Activated T-cell treated with anti-CD3 and anti-CD28 coated beads, Interleukin-2, amount 50 U/mL, for 72 hours (primary cell): ENCODE data around the gene FAM32A. TPM values are rescaled to one million over a fixed set of nuclear protein-coding genes. Genes with fewer than 3 reads are reported as not detected.
A peak's percentile ranks its signal among the peaks of the same experiment; 100 is the strongest.

Source experiments
- ATAC-seq, 2 donors: fragments of 150-1000 bp; cut with Tn5 transposase; replicated peaks in 1 of 2; 2 replicates each; pipeline ENCODE4 v1.10.0; 2021; ENCODE audit warnings: moderate library complexity in 2 of 2, mild to moderate bottlenecking in 1 of 2
- DNase-seq, 2 donors: peaks; one replicate each; pipeline ENCODE4 v3.0.0; 2021 to 2022; ENCODE audit warnings: mixed read lengths in 1 of 2
- H3K27ac Mint-ChIP-seq: one replicate; pipeline ENCODE4 v1.8.0; 2022; ENCODE audit warnings: mild to moderate bottlenecking, moderate library complexity, mixed read lengths
- H3K27me3 Mint-ChIP-seq: one replicate; pipeline ENCODE4 v1.8.0; 2022; ENCODE audit warnings: low read depth, mixed read lengths
- H3K36me3 Mint-ChIP-seq, 2 donors: one replicate each; pipeline ENCODE4 v1.8.0; 2022; ENCODE audit warnings: mixed read lengths in 2 of 2, mild to moderate bottlenecking in 1 of 2; ENCODE audit not compliant: insufficient read depth in 2 of 2
- H3K4me1 Mint-ChIP-seq: one replicate; pipeline ENCODE4 v1.8.0; 2022; ENCODE audit warnings: low read depth, mixed read lengths
- H3K4me3 Mint-ChIP-seq, 2 donors: one replicate each; pipeline ENCODE4 v1.8.0; 2022; ENCODE audit warnings: mild to moderate bottlenecking in 2 of 2, mixed read lengths in 2 of 2, moderate library complexity in 2 of 2
- H3K9me3 Mint-ChIP-seq, 2 donors: one replicate each; pipeline ENCODE4 v1.8.0; 2022; ENCODE audit warnings: mixed read lengths in 2 of 2
- total RNA-seq, 2 donors: library from RNA; stranded (reverse); gene quantifications; one replicate each; pipeline ENCODE4 v1.2.3, GENCODE V29; 2022

FAM32A gene
- total RNA-seq, 2 donors from 2014 or later, result 47.0 to 49.5 TPM

- Mint-ChIP-seq H3K4me1 (peaks cover 58% of the 10 kb centered on the region), H3K4me3 (peak overlapping the region; percentile 58 to 73), H3K36me3 (peaks cover 20 to 34% of the 10 kb centered on the region in 2 donors), H3K27ac (peak overlapping the region; percentile 35), H3K9me3 (no peaks in the 10 kb centered on the region), H3K27me3 (no peaks in the 10 kb centered on the region)
- peak; percentile 23 to 29 for DNase-seq
- ATAC-seq, result peak; percentile 54 to 63
Measured at GRCh38 chr19:16208064-16208759, 23.0 kb downstream of the FAM32A start.

- peaks cover 20 to 35% of the 10 kb centered on the region in 2 donors for H3K36me3 Mint-ChIP-seq
- H3K27me3 Mint-ChIP-seq, result no peaks in the 10 kb centered on the region
- H3K27ac Mint-ChIP-seq, result peak overlapping the region; percentile 35
- peak overlapping the region; percentile 58 to 73 for H3K4me3 Mint-ChIP-seq
- no peak for DNase-seq
- peaks cover 64% of the 10 kb centered on the region for H3K4me1 Mint-ChIP-seq
- peak in 1 of 2 donors; percentile 20 for ATAC-seq
- H3K9me3 Mint-ChIP-seq, result no peaks in the 10 kb centered on the region
Measured at GRCh38 chr19:16208847-16209665, 23.8 kb downstream of the FAM32A start.

- H3K4me3 Mint-ChIP-seq, result no peak overlapping the region
- H3K27ac Mint-ChIP-seq, result no peak overlapping the region
- H3K4me1 Mint-ChIP-seq, result peaks cover 64% of the 10 kb centered on the region
- H3K36me3 Mint-ChIP-seq, result peaks cover 18 to 37% of the 10 kb centered on the region in 2 donors
- DNase-seq (no peak), ATAC-seq (no peak)
- H3K27me3 Mint-ChIP-seq, result no peaks in the 10 kb centered on the region
- no peaks in the 10 kb centered on the region for H3K9me3 Mint-ChIP-seq
Measured at GRCh38 chr19:16210168-16210567, 25.0 kb downstream of the FAM32A start.

- Mint-ChIP-seq H3K27me3 (no peaks in the 10 kb centered on the region), H3K9me3 (no peaks in the 10 kb centered on the region), H3K4me3 (peak overlapping the region in 1 of 2 donors; percentile 43), H3K27ac (peak overlapping the region; percentile 63), H3K4me1 (peaks cover 60% of the 10 kb centered on the region), H3K36me3 (peaks cover 23 to 49% of the 10 kb centered on the region in 2 donors)
- no peak for DNase-seq
- ATAC-seq, result no peak
Measured at GRCh38 chr19:16213076-16213475, 27.9 kb downstream of the FAM32A start.

- H3K9me3 Mint-ChIP-seq, result peaks cover 5 to 7% of the 10 kb centered on the region in 2 donors
- DNase-seq (no peak), ATAC-seq (peak in 1 of 2 donors; percentile 5)
- H3K27ac Mint-ChIP-seq, result peak overlapping the region; percentile 7
- peaks cover 27 to 64% of the 10 kb centered on the region in 2 donors for H3K36me3 Mint-ChIP-seq
- peak overlapping the region; percentile 28 to 35 for H3K4me3 Mint-ChIP-seq
- H3K27me3 Mint-ChIP-seq, result no peaks in the 10 kb centered on the region
- H3K4me1 Mint-ChIP-seq, result peaks cover 46% of the 10 kb centered on the region
Measured at GRCh38 chr19:16216744-16217670, 31.8 kb downstream of the FAM32A start.

GRCh38 chr19:16217716-16218451 lies 32.7 kb downstream of the FAM32A start:
- Mint-ChIP-seq H3K4me1 (peaks cover 38% of the 10 kb centered on the region), H3K36me3 (peaks cover 22 to 62% of the 10 kb centered on the region in 2 donors), H3K9me3 (peaks cover 7% of the 10 kb centered on the region in 2 donors), H3K27me3 (no peaks in the 10 kb centered on the region), H3K27ac (no peak overlapping the region), H3K4me3 (no peak overlapping the region)
- peak in 1 of 2 donors; percentile 18 for ATAC-seq
- no peak for DNase-seq

- DNase-seq, result no peak
- Mint-ChIP-seq H3K36me3 (peaks cover 23 to 62% of the 10 kb centered on the region in 2 donors), H3K4me1 (peaks cover 28% of the 10 kb centered on the region), H3K4me3 (no peak overlapping the region), H3K27me3 (no peaks in the 10 kb centered on the region), H3K9me3 (peaks cover 7% of the 10 kb centered on the region in 2 donors), H3K27ac (peak overlapping the region; percentile 13)
- no peak for ATAC-seq
Measured at GRCh38 chr19:16218851-16219250, 33.6 kb downstream of the FAM32A start.

GRCh38 chr19:16222806-16223205 lies 37.6 kb downstream of the FAM32A start:
- H3K4me3 Mint-ChIP-seq, result no peak overlapping the region
- peaks cover 18 to 46% of the 10 kb centered on the region in 2 donors for H3K36me3 Mint-ChIP-seq
- H3K27ac Mint-ChIP-seq, result no peak overlapping the region
- H3K27me3 Mint-ChIP-seq, result no peaks in the 10 kb centered on the region
- peaks cover 14% of the 10 kb centered on the region for H3K4me1 Mint-ChIP-seq
- DNase-seq (no peak), ATAC-seq (no peak)
- peaks cover 7% of the 10 kb centered on the region in 2 donors for H3K9me3 Mint-ChIP-seq

- ATAC-seq, result no peak
- peaks cover 17 to 40% of the 10 kb centered on the region in 2 donors for H3K36me3 Mint-ChIP-seq
- H3K4me3 Mint-ChIP-seq, result no peak overlapping the region
Measured at GRCh38 chr19:16223746-16224145, 38.5 kb downstream of the FAM32A start.

GRCh38 chr19:16224293-16225045 lies 39.3 kb downstream of the FAM32A start:
- H3K9me3 Mint-ChIP-seq, result peaks cover 2 to 5% of the 10 kb centered on the region in 2 donors
- H3K4me3 Mint-ChIP-seq, result no peak overlapping the region
- ATAC-seq, result no peak
- no peak for DNase-seq
- no peaks in the 10 kb centered on the region for H3K27me3 Mint-ChIP-seq
- H3K27ac Mint-ChIP-seq, result peak overlapping the region; percentile 45
- peaks cover 13 to 36% of the 10 kb centered on the region in 2 donors for H3K36me3 Mint-ChIP-seq
- no peaks in the 10 kb centered on the region for H3K4me1 Mint-ChIP-seq

More at GRCh38 chr19:16223746-16224145, 38.5 kb downstream of the FAM32A start:
- Mint-ChIP-seq H3K9me3 (peaks cover 6 to 7% of the 10 kb centered on the region in 2 donors), H3K4me1 (peaks cover 5% of the 10 kb centered on the region), H3K27me3 (no peaks in the 10 kb centered on the region), H3K27ac (no peak overlapping the region)
- no peak for DNase-seq

GRCh38 chr19:16225279-16226183 lies 40.3 kb downstream of the FAM32A start:
- Mint-ChIP-seq H3K27ac (no peak overlapping the region), H3K36me3 (peaks cover 11 to 30% of the 10 kb centered on the region in 2 donors), H3K4me1 (no peaks in the 10 kb centered on the region)

More at GRCh38 chr19:16225279-16226183, 40.3 kb downstream of the FAM32A start:
- no peak overlapping the region for H3K4me3 Mint-ChIP-seq
- DNase-seq (no peak), ATAC-seq (no peak)
- H3K9me3 Mint-ChIP-seq, result peaks cover 2 to 5% of the 10 kb centered on the region in 2 donors
- H3K27me3 Mint-ChIP-seq, result no peaks in the 10 kb centered on the region
